ENCODE data around the gene AWAT2.

- TF ChIP-seq POLR2A (IDR thresholded peaks at IDR 0.05; ENCODE audit: low read depth, low read length) (no peak), POLR2AphosphoS5 (IDR thresholded peaks at IDR 0.05; ENCODE audit: low read depth, low read length) (no peak)
Measured at GRCh38 chrX:69993494-69993893, 56.2 kb downstream of the AWAT2 start.
